ENCODE measurements around the gene RPS10.
"Not testable (repeated sequence)": the region's sequence is repeated elsewhere in the genome, so short reads cannot be mapped to it uniquely, and the experiment has no call there.

The RPS10 gene

GRCh38 chr6:34375833-34376232, 50.0 kb downstream of the RPS10 start:
- H3K9ac ChIP-seq (ENCODE audit: low read length), result no peak overlapping the region
- no peak overlapping the region for H3K27ac ChIP-seq (ENCODE audit: low read depth, low read length)

GRCh38 chr6:34374508-34374907, 51.4 kb downstream of the RPS10 start:
- peaks cover 14% of the 10 kb centered on the region for H4K20me1 ChIP-seq (ENCODE audit: low read depth, low read length)
- H3K27ac ChIP-seq (ENCODE audit: low read depth, low read length), result no peak overlapping the region
- no peaks in the 10 kb centered on the region for H3K27me3 ChIP-seq (ENCODE audit: low read length)
- no peaks in the 10 kb centered on the region for H3K9me2 ChIP-seq (replicated peaks; ENCODE audit: insufficient read depth, low read length)
- H3K79me2 ChIP-seq (ENCODE audit: insufficient read depth, low read length), result peaks cover 93% of the 10 kb centered on the region
- no peak overlapping the region for H3K4me2 ChIP-seq (ENCODE audit: low read depth, low read length, poor library complexity, severe bottlenecking)
- H3K9me3 ChIP-seq (ENCODE audit: insufficient read depth, low read length), result no peaks in the 10 kb centered on the region
- no peak overlapping the region for H3K9ac ChIP-seq (ENCODE audit: low read length)
- H3K36me3 ChIP-seq (ENCODE audit: low read length), result no peaks in the 10 kb centered on the region; the same call in 1 of the 2 replicates
- peaks cover 11% of the 10 kb centered on the region for H3F3A ChIP-seq (ENCODE audit: insufficient read depth)
- no peak overlapping the region for H2AFZ ChIP-seq (ENCODE audit: low read depth, low read length, severe bottlenecking)
- TF ChIP-seq EZH2phosphoT487 (conservative IDR thresholded peaks at IDR 0.05; ENCODE audit: low read length) (no peak), CTCF (IDR thresholded peaks at IDR 0.05; ENCODE audit: insufficient read depth, low read length, poor library complexity, severe bottlenecking) (no peak)
- H3K4me3 ChIP-seq (ENCODE audit: insufficient read depth, low read length, poor library complexity, severe bottlenecking), result no peak overlapping the region

More at GRCh38 chr6:34375833-34376232, 50.0 kb downstream of the RPS10 start:
- no peak overlapping the region for H3K4me3 ChIP-seq (ENCODE audit: insufficient read depth, low read length, poor library complexity, severe bottlenecking)
- no peaks in the 10 kb centered on the region for H3K9me2 ChIP-seq (replicated peaks; ENCODE audit: insufficient read depth, low read length)
- H3K4me2 ChIP-seq (ENCODE audit: low read depth, low read length, poor library complexity, severe bottlenecking), result no peak overlapping the region
- H2AFZ ChIP-seq (ENCODE audit: low read depth, low read length, severe bottlenecking), result no peak overlapping the region
- TF ChIP-seq CTCF (IDR thresholded peaks at IDR 0.05; ENCODE audit: insufficient read depth, low read length, poor library complexity, severe bottlenecking), result no peak
- TF ChIP-seq EZH2phosphoT487 (conservative IDR thresholded peaks at IDR 0.05; ENCODE audit: low read length), result no peak
- H3K9me3 ChIP-seq (ENCODE audit: insufficient read depth, low read length), result no peaks in the 10 kb centered on the region
- H3F3A ChIP-seq (ENCODE audit: insufficient read depth), result peaks cover 10% of the 10 kb centered on the region
- H3K27me3 ChIP-seq (ENCODE audit: low read length), result no peaks in the 10 kb centered on the region
- peaks cover 93% of the 10 kb centered on the region for H3K79me2 ChIP-seq (ENCODE audit: insufficient read depth, low read length)
- no peaks in the 10 kb centered on the region for H3K36me3 ChIP-seq (ENCODE audit: low read length)
- H4K20me1 ChIP-seq (ENCODE audit: low read depth, low read length), result peaks cover 7% of the 10 kb centered on the region; the same call in 1 of the 2 replicates

GRCh38 chr6:34374069-34374468, 51.8 kb downstream of the RPS10 start:
- H3K9ac ChIP-seq (ENCODE audit: low read length), result no peak overlapping the region
- H3K9me2 ChIP-seq (replicated peaks; ENCODE audit: insufficient read depth, low read length), result no peaks in the 10 kb centered on the region
- H3K4me2 ChIP-seq (ENCODE audit: low read depth, low read length, poor library complexity, severe bottlenecking), result no peak overlapping the region
- no peak overlapping the region for H3K27ac ChIP-seq (ENCODE audit: low read depth, low read length)
- no peaks in the 10 kb centered on the region for H3K27me3 ChIP-seq (ENCODE audit: low read length)
- H3K36me3 ChIP-seq (ENCODE audit: low read length), result peaks cover 1% of the 10 kb centered on the region; the same call in 1 of the 2 replicates
- peaks cover 93% of the 10 kb centered on the region for H3K79me2 ChIP-seq (ENCODE audit: insufficient read depth, low read length)
- no peaks in the 10 kb centered on the region for H3K9me3 ChIP-seq (ENCODE audit: insufficient read depth, low read length)
- H2AFZ ChIP-seq (ENCODE audit: low read depth, low read length, severe bottlenecking), result no peak overlapping the region
- H3K4me3 ChIP-seq (ENCODE audit: insufficient read depth, low read length, poor library complexity, severe bottlenecking), result no peak overlapping the region
- peaks cover 15% of the 10 kb centered on the region for H3F3A ChIP-seq (ENCODE audit: insufficient read depth)
- no peak for TF ChIP-seq EZH2phosphoT487 (conservative IDR thresholded peaks at IDR 0.05; ENCODE audit: low read length)
- H4K20me1 ChIP-seq (ENCODE audit: low read depth, low read length), result peaks cover 14% of the 10 kb centered on the region

GRCh38 chr6:34373511-34373910, 52.4 kb downstream of the RPS10 start:
- H3K27me3 ChIP-seq (ENCODE audit: low read length), result no peaks in the 10 kb centered on the region
- H3K9me3 ChIP-seq (ENCODE audit: insufficient read depth, low read length), result no peaks in the 10 kb centered on the region
- no peak overlapping the region for H3K27ac ChIP-seq (ENCODE audit: low read depth, low read length)
- peaks cover 93% of the 10 kb centered on the region for H3K79me2 ChIP-seq (ENCODE audit: insufficient read depth, low read length)
- H3K4me2 ChIP-seq (ENCODE audit: low read depth, low read length, poor library complexity, severe bottlenecking), result no peak overlapping the region
- H3K9ac ChIP-seq (ENCODE audit: low read length), result no peak overlapping the region
- peaks cover 14% of the 10 kb centered on the region for H4K20me1 ChIP-seq (ENCODE audit: low read depth, low read length)
- H2AFZ ChIP-seq (ENCODE audit: low read depth, low read length, severe bottlenecking), result no peak overlapping the region
- H3K4me3 ChIP-seq (ENCODE audit: insufficient read depth, low read length, poor library complexity, severe bottlenecking), result no peak overlapping the region
- peaks cover 18% of the 10 kb centered on the region for H3F3A ChIP-seq (ENCODE audit: insufficient read depth)
- no peak for TF ChIP-seq CTCF (IDR thresholded peaks at IDR 0.05; ENCODE audit: insufficient read depth, low read length, poor library complexity, severe bottlenecking)
- TF ChIP-seq EZH2phosphoT487 (conservative IDR thresholded peaks at IDR 0.05; ENCODE audit: low read length), result no peak
- H3K36me3 ChIP-seq (ENCODE audit: low read length), result peaks cover 4% of the 10 kb centered on the region; the same call in 1 of the 2 replicates
- H3K9me2 ChIP-seq (replicated peaks; ENCODE audit: insufficient read depth, low read length), result no peaks in the 10 kb centered on the region

- not testable (repeated sequence) for H3K36me3 ChIP-seq (ENCODE audit: low read length)
These were observed 54.0 kb downstream of the RPS10 start for GRCh38 chr6:34371865-34372264.

More at GRCh38 chr6:34371865-34372264, 54.0 kb downstream of the RPS10 start:
- Histone ChIP-seq H3K79me2 (ENCODE audit: insufficient read depth, low read length) (peaks cover 93% of the 10 kb centered on the region), H4K20me1 (ENCODE audit: low read depth, low read length) (peaks cover 14% of the 10 kb centered on the region), H3F3A (ENCODE audit: insufficient read depth) (peaks cover 18% of the 10 kb centered on the region)
- H2AFZ ChIP-seq (ENCODE audit: low read depth, low read length, severe bottlenecking); H3K9ac ChIP-seq (ENCODE audit: low read length); H3K9me3 ChIP-seq (ENCODE audit: insufficient read depth, low read length); H3K4me2 ChIP-seq (ENCODE audit: low read depth, low read length, poor library complexity, severe bottlenecking); H3K9me2 ChIP-seq (replicated peaks; ENCODE audit: insufficient read depth, low read length); H3K27me3 ChIP-seq (ENCODE audit: low read length); H3K4me3 ChIP-seq (ENCODE audit: insufficient read depth, low read length, poor library complexity, severe bottlenecking); H3K27ac ChIP-seq (ENCODE audit: low read depth, low read length): not testable (repeated sequence)

Data from SU-DHL-6 (cell line).